Measurements from ENCODE around the gene TRIM8.

The TRIM8 gene

GRCh38 chr10:102670871-102671434 is 26.7 kb downstream of the TRIM8 start:
- no peak for TF ChIP-seq CTCF (IDR thresholded peaks at IDR 0.05; ENCODE audit: low read depth, low read length, missing control alignments)
- no peak overlapping the region for H3K4me3 ChIP-seq (ENCODE audit: low read depth, low read length)
- DNase-seq (ENCODE audit: low read depth) = no peak

- TF ChIP-seq CTCF (IDR thresholded peaks at IDR 0.05; ENCODE audit: low read depth, low read length, missing control alignments) = no peak
- no peak for DNase-seq (ENCODE audit: low read depth)
- H3K4me3 ChIP-seq (ENCODE audit: low read depth, low read length) = no peak overlapping the region
Observed at GRCh38 chr10:102673236-102673818, 29.0 kb downstream of the TRIM8 start.

- no peak for DNase-seq (ENCODE audit: low read depth)
- no peak overlapping the region for H3K4me3 ChIP-seq (ENCODE audit: low read depth, low read length)
- no peak for TF ChIP-seq CTCF (IDR thresholded peaks at IDR 0.05; ENCODE audit: low read depth, low read length, missing control alignments)
Observed at GRCh38 chr10:102673819-102674511, 29.7 kb downstream of the TRIM8 start.

- H3K4me3 ChIP-seq (ENCODE audit: low read depth, low read length) = no peak overlapping the region
- DNase-seq (ENCODE audit: low read depth) = no peak
- no peak for TF ChIP-seq CTCF (IDR thresholded peaks at IDR 0.05; ENCODE audit: low read depth, low read length, missing control alignments)
Observed at GRCh38 chr10:102674566-102674965, 30.3 kb downstream of the TRIM8 start.

- TF ChIP-seq CTCF (IDR thresholded peaks at IDR 0.05; ENCODE audit: low read depth, low read length, missing control alignments) = no peak
- H3K4me3 ChIP-seq (ENCODE audit: low read depth, low read length) = no peak overlapping the region
- no peak for DNase-seq (ENCODE audit: low read depth)
Observed at GRCh38 chr10:102675011-102675665, 30.9 kb downstream of the TRIM8 start.

GRCh38 chr10:102675666-102676533 is 31.6 kb downstream of the TRIM8 start:
- DNase-seq (ENCODE audit: low read depth) = no peak
- no peak for TF ChIP-seq CTCF (IDR thresholded peaks at IDR 0.05; ENCODE audit: low read depth, low read length, missing control alignments)
- H3K4me3 ChIP-seq (ENCODE audit: low read depth, low read length) = no peak overlapping the region

Data from GM12864 (cell line).